Activated naive CD8-positive, alpha-beta T cell treated with anti-CD3 and anti-CD28 coated beads, Interleukin-2, amount 10 ng/mL, durations not matched to agents 7 days and 5 days (primary cell): ENCODE data around the gene KDELR1. TPM values are rescaled to one million over a fixed set of nuclear protein-coding genes. Genes with fewer than 3 reads are reported as not detected.

Experiments
- ATAC-seq: fragments of 150-1000 bp; cut with Tn5 transposase; one replicate; pipeline ENCODE4 v1.10.0; 2021; ENCODE audit warnings: low read depth, moderate library complexity
- POLR2A ChIA-PET: fragments of 350-600 bp; sonication (Branson Sonifier 250); formaldehyde crosslinking; loops from one replicate; lab custom pipeline; 2021; ENCODE audit warnings: antibody characterized with exemption; lab: Charles Lee
- DNase-seq: peaks from one replicate; pipeline ENCODE4 v3.0.0; 2021
- H3K27ac Mint-ChIP-seq: one replicate; pipeline ENCODE4 v1.8.0; 2022; ENCODE audit warnings: mild to moderate bottlenecking, mixed read lengths
- H3K27me3 Mint-ChIP-seq: one replicate; pipeline ENCODE4 v1.8.0; 2022; ENCODE audit warnings: mild to moderate bottlenecking, moderate library complexity, mixed read lengths
- H3K36me3 Mint-ChIP-seq: one replicate; pipeline ENCODE4 v1.8.0; 2021; ENCODE audit warnings: mild to moderate bottlenecking, mixed read lengths
- H3K4me1 Mint-ChIP-seq: one replicate; pipeline ENCODE4 v1.8.0; 2021; ENCODE audit warnings: mixed read lengths
- H3K4me3 Mint-ChIP-seq: one replicate; pipeline ENCODE4 v1.8.0; 2022; ENCODE audit warnings: mild to moderate bottlenecking, moderate library complexity, mixed read lengths
- H3K9me3 Mint-ChIP-seq: one replicate; pipeline ENCODE4 v1.8.0; 2021; ENCODE audit warnings: mixed read lengths
- total RNA-seq, 2 experiments: library from RNA; stranded (reverse); gene quantifications; one replicate each; pipeline ENCODE4 v1.2.3, GENCODE V29; 2021

KDELR1 gene
- total RNA-seq, 2 experiments from 2014 or later: 75.8 to 75.9 TPM

DNA sequence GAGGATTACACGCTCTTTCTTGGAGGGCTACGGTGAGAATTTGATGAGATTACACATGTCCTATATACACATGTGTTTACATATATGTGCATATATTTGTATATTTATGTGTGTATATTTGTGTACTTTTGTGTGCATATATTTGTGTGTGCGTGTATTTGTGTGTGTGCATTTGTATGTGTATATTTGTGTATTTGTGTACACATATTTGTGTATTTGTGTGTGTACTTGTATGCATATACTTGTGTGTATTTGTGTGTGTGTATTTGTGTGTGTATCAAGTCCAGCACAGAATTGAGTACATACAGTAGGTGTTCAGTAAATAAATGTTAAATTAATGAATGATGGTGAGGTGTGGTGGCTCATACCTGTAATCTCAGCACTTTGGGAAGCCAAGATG is 29.4 kb downstream of the KDELR1 start:
- H3K27me3 Mint-ChIP-seq: no peaks in the 10 kb centered on the region
- no peak overlapping the region for H3K4me3 Mint-ChIP-seq
- H3K4me1 Mint-ChIP-seq: peaks cover 17% of the 10 kb centered on the region
- no peak overlapping the region for H3K27ac Mint-ChIP-seq
- POLR2A ChIA-PET: interaction anchor here (0.5 to 2.5 kb wide), 2 partner anchors 29 to 144 kb away, joined by 3 to 25 read pairs; partner anchors contain the start of gene KDELR1
- H3K9me3 Mint-ChIP-seq: no peaks in the 10 kb centered on the region
- ATAC-seq (no peak), DNase-seq (no peak)
- peaks cover 4% of the 10 kb centered on the region for H3K36me3 Mint-ChIP-seq

DNA sequence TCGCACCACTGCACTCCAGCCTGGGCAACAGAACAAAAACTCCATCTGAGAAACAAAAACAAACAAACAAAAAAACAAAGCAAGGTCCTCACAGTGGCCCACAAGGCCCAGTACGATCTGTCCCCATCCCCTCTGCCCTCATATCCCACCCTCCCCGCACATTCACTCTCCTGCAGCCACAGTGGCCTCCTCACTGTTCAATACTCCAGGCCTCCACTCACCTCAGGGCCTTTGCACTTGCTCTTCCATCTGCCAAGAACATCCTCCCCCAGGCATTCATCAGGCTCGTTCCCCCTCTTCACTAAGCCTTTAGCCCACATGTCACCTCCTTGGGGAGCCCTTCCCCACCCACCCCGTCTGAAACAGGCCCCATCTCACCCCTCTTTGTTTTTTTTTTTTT is 32.2 kb downstream of the KDELR1 start:
- H3K27ac Mint-ChIP-seq: no peak overlapping the region
- no peaks in the 10 kb centered on the region for H3K9me3 Mint-ChIP-seq
- no peak for DNase-seq
- H3K4me1 Mint-ChIP-seq: peaks cover 9% of the 10 kb centered on the region
- POLR2A ChIA-PET: interaction anchor here (0.6 kb wide), 2 partner anchors 59 to 249 kb away, joined by 3 read pairs; no protein-coding TSS in a partner anchor
- H3K27me3 Mint-ChIP-seq: no peaks in the 10 kb centered on the region
- peaks cover 4% of the 10 kb centered on the region for H3K36me3 Mint-ChIP-seq
- H3K4me3 Mint-ChIP-seq: no peak overlapping the region
- no peak for ATAC-seq

GRCh38 chr19:48355365-48355954 is 35.9 kb downstream of the KDELR1 start:
- Mint-ChIP-seq H3K4me1 (peaks cover 2% of the 10 kb centered on the region), H3K4me3 (no peak overlapping the region), H3K36me3 (peaks cover 2% of the 10 kb centered on the region), H3K9me3 (no peaks in the 10 kb centered on the region), H3K27me3 (no peaks in the 10 kb centered on the region), H3K27ac (no peak overlapping the region)
- ATAC-seq (no peak), DNase-seq (no peak)
- POLR2A ChIA-PET: no interaction called here

GRCh38 chr19:48354332-48354992 is 36.9 kb downstream of the KDELR1 start:
- H3K27ac Mint-ChIP-seq: no peak overlapping the region
- POLR2A ChIA-PET: no interaction called here
- no peaks in the 10 kb centered on the region for H3K27me3 Mint-ChIP-seq
- no peak overlapping the region for H3K4me3 Mint-ChIP-seq
- H3K4me1 Mint-ChIP-seq: peaks cover 2% of the 10 kb centered on the region
- DNase-seq (no peak), ATAC-seq (no peak)
- H3K36me3 Mint-ChIP-seq: no peaks in the 10 kb centered on the region
- H3K9me3 Mint-ChIP-seq: no peaks in the 10 kb centered on the region

GRCh38 chr19:48353677-48354076 is 37.7 kb downstream of the KDELR1 start:
- no peak overlapping the region for H3K4me3 Mint-ChIP-seq
- no peaks in the 10 kb centered on the region for H3K9me3 Mint-ChIP-seq
- no peaks in the 10 kb centered on the region for H3K27me3 Mint-ChIP-seq
- no peaks in the 10 kb centered on the region for H3K36me3 Mint-ChIP-seq
- POLR2A ChIA-PET: interaction anchor here (0.7 to 1.2 kb wide), 2 partner anchors 19 to 1139 kb away, joined by 3 read pairs; no protein-coding TSS in a partner anchor
- peaks cover 4% of the 10 kb centered on the region for H3K4me1 Mint-ChIP-seq
- ATAC-seq: no peak
- DNase-seq: no peak
- H3K27ac Mint-ChIP-seq: no peak overlapping the region

- Mint-ChIP-seq H3K27me3 (no peaks in the 10 kb centered on the region), H3K4me3 (no peak overlapping the region), H3K4me1 (peaks cover 8% of the 10 kb centered on the region), H3K9me3 (no peaks in the 10 kb centered on the region), H3K36me3 (peaks cover 2% of the 10 kb centered on the region), H3K27ac (no peak overlapping the region)
- POLR2A ChIA-PET: no interaction called here
- ATAC-seq (peak; percentile 88), DNase-seq (peak; percentile 85)
Observed at GRCh38 chr19:48351341-48351752, 40.0 kb downstream of the KDELR1 start.

GRCh38 chr19:48350856-48351255 is 40.5 kb downstream of the KDELR1 start:
- POLR2A ChIA-PET: interaction anchor here (0.5 kb wide), 1 partner anchor 228 kb away, joined by 4 read pairs; no protein-coding TSS in a partner anchor
- no peak overlapping the region for H3K27ac Mint-ChIP-seq

GRCh38 chr19:48348737-48349136 is 42.6 kb downstream of the KDELR1 start:
- Mint-ChIP-seq H3K9me3 (no peaks in the 10 kb centered on the region), H3K4me1 (peaks cover 8% of the 10 kb centered on the region), H3K36me3 (peaks cover 2% of the 10 kb centered on the region), H3K27ac (no peak overlapping the region), H3K4me3 (no peak overlapping the region), H3K27me3 (no peaks in the 10 kb centered on the region)
- POLR2A ChIA-PET: no interaction called here
- DNase-seq: no peak
- no peak for ATAC-seq

More at GRCh38 chr19:48350856-48351255, 40.5 kb downstream of the KDELR1 start:
- Mint-ChIP-seq H3K27me3 (no peaks in the 10 kb centered on the region), H3K36me3 (peaks cover 2% of the 10 kb centered on the region), H3K9me3 (no peaks in the 10 kb centered on the region), H3K4me1 (peaks cover 8% of the 10 kb centered on the region), H3K4me3 (no peak overlapping the region)
- ATAC-seq (no peak), DNase-seq (no peak)

DNA sequence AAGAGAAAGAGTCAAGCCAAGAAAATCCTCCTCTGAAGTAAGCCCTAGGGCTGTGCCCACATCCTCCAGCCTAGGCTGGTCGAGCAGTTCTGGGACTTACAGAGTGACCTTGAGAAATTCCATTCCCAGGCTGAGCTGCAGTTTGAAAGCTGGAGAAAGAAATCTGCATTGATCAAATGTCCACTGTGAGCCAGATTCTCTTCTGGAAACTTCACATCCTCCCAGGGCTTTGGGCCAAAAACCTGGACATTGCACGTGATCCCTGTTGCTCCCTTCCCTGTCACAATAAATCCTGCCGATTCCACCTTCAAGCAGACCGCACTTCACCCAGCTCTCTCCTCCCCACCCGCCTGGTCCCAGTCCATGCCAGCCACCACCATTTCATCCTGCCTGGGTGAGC is 43.3 kb downstream of the KDELR1 start:
- H3K27ac Mint-ChIP-seq: no peak overlapping the region

GRCh38 chr19:48346191-48346590 is 45.2 kb downstream of the KDELR1 start:
- ATAC-seq (no peak), DNase-seq (no peak)
- Mint-ChIP-seq H3K27ac (no peak overlapping the region), H3K27me3 (no peaks in the 10 kb centered on the region), H3K36me3 (peaks cover 2% of the 10 kb centered on the region), H3K9me3 (no peaks in the 10 kb centered on the region), H3K4me1 (peaks cover 8% of the 10 kb centered on the region), H3K4me3 (no peak overlapping the region)
- POLR2A ChIA-PET: no interaction called here

More for the DNA sequence above, 43.3 kb downstream of the KDELR1 start:
- ATAC-seq (no peak), DNase-seq (no peak)
- H3K4me3 Mint-ChIP-seq: no peak overlapping the region
- H3K36me3 Mint-ChIP-seq: peaks cover 2% of the 10 kb centered on the region
- POLR2A ChIA-PET: no interaction called here
- H3K27me3 Mint-ChIP-seq: no peaks in the 10 kb centered on the region
- peaks cover 8% of the 10 kb centered on the region for H3K4me1 Mint-ChIP-seq
- H3K9me3 Mint-ChIP-seq: no peaks in the 10 kb centered on the region

GRCh38 chr19:48344892-48345291 is 46.5 kb downstream of the KDELR1 start:
- H3K27me3 Mint-ChIP-seq: no peaks in the 10 kb centered on the region
- H3K9me3 Mint-ChIP-seq: no peaks in the 10 kb centered on the region
- no peak for ATAC-seq
- peaks cover 2% of the 10 kb centered on the region for H3K36me3 Mint-ChIP-seq
- H3K4me1 Mint-ChIP-seq: peaks cover 6% of the 10 kb centered on the region
- H3K27ac Mint-ChIP-seq: no peak overlapping the region
- no peak for DNase-seq
- no peak overlapping the region for H3K4me3 Mint-ChIP-seq
- POLR2A ChIA-PET: no interaction called here

GRCh38 chr19:48342841-48343540 is 48.4 kb downstream of the KDELR1 start:
- H3K27me3 Mint-ChIP-seq: no peaks in the 10 kb centered on the region
- POLR2A ChIA-PET: no interaction called here
- no peak overlapping the region for H3K4me3 Mint-ChIP-seq
- ATAC-seq (no peak), DNase-seq (no peak)
- no peak overlapping the region for H3K27ac Mint-ChIP-seq
- no peaks in the 10 kb centered on the region for H3K36me3 Mint-ChIP-seq
- H3K4me1 Mint-ChIP-seq: no peaks in the 10 kb centered on the region
- no peaks in the 10 kb centered on the region for H3K9me3 Mint-ChIP-seq

DNA sequence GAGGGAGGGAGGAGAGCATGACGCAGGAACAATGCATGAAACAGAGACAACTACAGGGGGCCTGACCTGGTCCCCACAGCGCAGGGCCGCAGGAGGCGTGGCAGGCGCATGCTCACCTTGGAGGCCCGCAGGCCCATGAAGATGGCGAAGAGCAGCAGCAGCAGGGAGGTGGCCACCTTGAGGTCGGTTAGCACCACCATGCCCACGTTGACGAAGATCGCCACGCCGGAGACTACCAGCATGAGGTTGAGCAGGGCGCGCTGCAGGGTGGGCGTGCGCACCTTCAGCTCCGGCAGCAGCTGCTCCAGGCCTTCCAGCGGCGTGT is 49.0 kb downstream of the KDELR1 start:
- DNase-seq (no peak), ATAC-seq (no peak)
- Mint-ChIP-seq H3K36me3 (no peaks in the 10 kb centered on the region), H3K4me1 (no peaks in the 10 kb centered on the region), H3K9me3 (no peaks in the 10 kb centered on the region), H3K27me3 (no peaks in the 10 kb centered on the region), H3K4me3 (no peak overlapping the region), H3K27ac (no peak overlapping the region)
- POLR2A ChIA-PET: no interaction called here
